SH-SY5Y (cell line): Measurements from ENCODE around the gene PGM2.

Source experiments
- GATA2 ChIP-seq: IDR thresholded peaks from 2 replicates; pipeline ENCODE4 v1.6.1; 2011; ENCODE audit warnings: mild to moderate bottlenecking, low read depth, low read length
- GATA3 ChIP-seq: IDR thresholded peaks from 2 replicates; pipeline ENCODE4 v1.6.1; 2011; ENCODE audit warnings: low read depth, mild to moderate bottlenecking, low read length, moderate library complexity

PGM2 gene

GRCh38 chr4:37872310-37872988 lies 46.0 kb downstream of the PGM2 start:
- no peak for TF ChIP-seq GATA3
- TF ChIP-seq GATA2 = no peak

GRCh38 chr4:37873386-37873785 lies 46.9 kb downstream of the PGM2 start:
- TF ChIP-seq GATA3 (no peak), GATA2 (no peak)

GRCh38 chr4:37876156-37876555 lies 49.7 kb downstream of the PGM2 start:
- no peak for TF ChIP-seq GATA3
- no peak for TF ChIP-seq GATA2

- no peak for TF ChIP-seq GATA3
- no peak for TF ChIP-seq GATA2
These were observed 52.9 kb downstream of the PGM2 start for GRCh38 chr4:37879365-37879764.

GRCh38 chr4:37881811-37882210 lies 55.3 kb downstream of the PGM2 start:
- TF ChIP-seq GATA2 (no peak), GATA3 (no peak)

GRCh38 chr4:37882665-37883296 lies 56.3 kb downstream of the PGM2 start:
- no peak for TF ChIP-seq GATA2
- no peak for TF ChIP-seq GATA3

- TF ChIP-seq GATA2 (no peak), GATA3 (no peak)
These were observed 58.5 kb downstream of the PGM2 start for GRCh38 chr4:37884855-37885487.

GRCh38 chr4:37885496-37885895 lies 59.0 kb downstream of the PGM2 start:
- TF ChIP-seq GATA2 (no peak), GATA3 (no peak)

GRCh38 chr4:37889849-37890800 lies 63.6 kb downstream of the PGM2 start:
- TF ChIP-seq GATA3 (no peak), GATA2 (no peak)

- TF ChIP-seq GATA2 (no peak), GATA3 (no peak)
These were observed 64.3 kb downstream of the PGM2 start, which contains the start of gene TBC1D1 for GRCh38 chr4:37890801-37891259. Gene TBC1D1 (plus strand): TSS chr4:37891084. CDS start chr4:37902096, 11,012 bp downstream.

- no peak for TF ChIP-seq GATA2
- no peak for TF ChIP-seq GATA3
These were observed 65.0 kb downstream of the PGM2 start for GRCh38 chr4:37891260-37892159.

GRCh38 chr4:37892641-37893040 lies 66.2 kb downstream of the PGM2 start:
- TF ChIP-seq GATA2 (no peak), GATA3 (no peak)

- no peak for TF ChIP-seq GATA3
- TF ChIP-seq GATA2 = no peak
These were observed 66.7 kb downstream of the PGM2 start for GRCh38 chr4:37893164-37893563.

- no peak for TF ChIP-seq GATA2
- TF ChIP-seq GATA3 = no peak
These were observed 68.8 kb downstream of the PGM2 start for GRCh38 chr4:37895271-37895670.
